ENCODE measurements around the gene A3GALT2.

DNA sequence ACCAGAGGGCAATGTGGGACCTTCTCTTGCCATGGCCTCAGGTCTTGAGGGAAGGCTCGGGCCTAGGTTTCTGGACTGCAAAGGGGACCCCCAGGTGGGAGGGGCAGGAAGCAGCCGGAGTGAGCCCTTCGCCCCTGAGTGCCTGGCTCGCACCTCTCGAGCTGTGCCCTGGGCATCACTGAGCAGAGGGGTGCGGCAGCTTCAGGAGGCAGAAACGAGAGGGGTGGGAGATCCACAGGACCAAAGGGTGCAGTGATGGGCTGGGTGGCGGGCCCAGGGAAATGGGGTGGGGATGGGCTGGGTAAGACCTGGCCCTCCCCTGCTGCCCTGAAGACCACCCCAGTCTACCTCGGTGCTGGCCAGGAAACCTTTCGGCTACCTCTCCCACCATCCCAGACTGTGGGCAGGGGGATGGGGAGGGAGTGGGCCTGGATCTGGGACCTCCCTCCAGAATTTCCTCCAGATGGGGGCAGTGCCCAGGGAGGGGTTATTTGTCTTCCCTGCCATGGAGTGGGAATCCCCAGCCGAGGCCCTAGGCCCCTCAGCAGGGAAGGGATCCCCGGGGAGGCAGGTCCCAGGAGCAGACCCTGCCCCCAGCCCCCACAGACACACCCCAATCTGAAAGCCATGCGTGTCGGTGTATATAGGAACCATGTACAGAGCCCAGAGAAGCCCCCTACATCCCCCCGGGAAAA is 21.3 kb downstream of the A3GALT2 start:
- TF ChIP-seq, protein P1, sequence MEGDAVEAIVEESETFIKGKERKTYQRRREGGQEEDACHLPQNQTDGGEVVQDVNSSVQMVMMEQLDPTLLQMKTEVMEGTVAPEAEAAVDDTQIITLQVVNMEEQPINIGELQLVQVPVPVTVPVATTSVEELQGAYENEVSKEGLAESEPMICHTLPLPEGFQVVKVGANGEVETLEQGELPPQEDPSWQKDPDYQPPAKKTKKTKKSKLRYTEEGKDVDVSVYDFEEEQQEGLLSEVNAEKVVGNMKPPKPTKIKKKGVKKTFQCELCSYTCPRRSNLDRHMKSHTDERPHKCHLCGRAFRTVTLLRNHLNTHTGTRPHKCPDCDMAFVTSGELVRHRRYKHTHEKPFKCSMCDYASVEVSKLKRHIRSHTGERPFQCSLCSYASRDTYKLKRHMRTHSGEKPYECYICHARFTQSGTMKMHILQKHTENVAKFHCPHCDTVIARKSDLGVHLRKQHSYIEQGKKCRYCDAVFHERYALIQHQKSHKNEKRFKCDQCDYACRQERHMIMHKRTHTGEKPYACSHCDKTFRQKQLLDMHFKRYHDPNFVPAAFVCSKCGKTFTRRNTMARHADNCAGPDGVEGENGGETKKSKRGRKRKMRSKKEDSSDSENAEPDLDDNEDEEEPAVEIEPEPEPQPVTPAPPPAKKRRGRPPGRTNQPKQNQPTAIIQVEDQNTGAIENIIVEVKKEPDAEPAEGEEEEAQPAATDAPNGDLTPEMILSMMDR (IDR thresholded peaks at IDR 0.05; ENCODE audit: low read length), result no peak
- no peak for TF ChIP-seq EZH2 (IDR thresholded peaks at IDR 0.05; ENCODE audit: borderline replicate concordance, low read length)

Measured in OCI-LY1 (cell line).